ENCODE measurements around the gene MAMDC4.

Gene MAMDC4

DNA sequence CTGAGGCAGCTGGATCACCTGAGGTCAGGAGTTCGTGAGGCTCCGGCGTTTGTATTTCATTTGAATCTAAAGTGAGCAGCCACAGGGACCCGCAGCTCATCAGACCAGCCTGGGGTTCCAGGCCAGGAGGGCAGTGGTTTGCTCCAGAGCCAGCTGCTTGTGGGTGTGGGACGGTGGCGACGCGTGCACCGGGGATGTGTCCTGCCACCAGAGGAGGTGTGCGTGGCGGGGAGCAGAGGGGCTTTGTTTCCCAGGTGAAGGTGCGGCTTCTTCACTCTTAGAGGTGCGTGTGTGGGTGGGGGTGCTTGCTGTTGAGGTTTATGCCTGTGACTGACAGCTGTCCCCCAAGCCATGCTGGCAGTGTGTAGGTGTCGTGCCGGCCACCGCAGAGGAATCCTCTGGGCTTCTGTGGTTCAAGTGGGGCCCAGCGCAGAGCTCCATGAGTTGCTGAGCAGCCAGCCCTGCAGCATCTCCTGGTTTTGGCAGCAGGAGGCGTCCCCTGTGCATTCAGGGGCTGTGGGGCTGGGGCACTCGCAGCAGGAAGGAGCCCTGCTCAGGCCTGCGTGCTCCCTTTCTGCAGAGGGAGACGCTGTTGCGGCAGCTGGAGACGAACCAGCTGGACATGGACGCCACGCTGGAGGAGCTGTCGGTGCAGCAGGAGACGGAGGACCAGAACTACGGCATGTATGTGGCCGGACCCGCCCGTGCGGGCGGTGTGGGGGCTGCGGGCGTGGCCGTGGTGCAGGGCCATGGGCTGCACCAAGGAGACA, 16.8 kb upstream of the MAMDC4 start:
- TF ChIP-seq, protein P1, sequence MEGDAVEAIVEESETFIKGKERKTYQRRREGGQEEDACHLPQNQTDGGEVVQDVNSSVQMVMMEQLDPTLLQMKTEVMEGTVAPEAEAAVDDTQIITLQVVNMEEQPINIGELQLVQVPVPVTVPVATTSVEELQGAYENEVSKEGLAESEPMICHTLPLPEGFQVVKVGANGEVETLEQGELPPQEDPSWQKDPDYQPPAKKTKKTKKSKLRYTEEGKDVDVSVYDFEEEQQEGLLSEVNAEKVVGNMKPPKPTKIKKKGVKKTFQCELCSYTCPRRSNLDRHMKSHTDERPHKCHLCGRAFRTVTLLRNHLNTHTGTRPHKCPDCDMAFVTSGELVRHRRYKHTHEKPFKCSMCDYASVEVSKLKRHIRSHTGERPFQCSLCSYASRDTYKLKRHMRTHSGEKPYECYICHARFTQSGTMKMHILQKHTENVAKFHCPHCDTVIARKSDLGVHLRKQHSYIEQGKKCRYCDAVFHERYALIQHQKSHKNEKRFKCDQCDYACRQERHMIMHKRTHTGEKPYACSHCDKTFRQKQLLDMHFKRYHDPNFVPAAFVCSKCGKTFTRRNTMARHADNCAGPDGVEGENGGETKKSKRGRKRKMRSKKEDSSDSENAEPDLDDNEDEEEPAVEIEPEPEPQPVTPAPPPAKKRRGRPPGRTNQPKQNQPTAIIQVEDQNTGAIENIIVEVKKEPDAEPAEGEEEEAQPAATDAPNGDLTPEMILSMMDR (IDR thresholded peaks at IDR 0.05): no peak

DNA sequence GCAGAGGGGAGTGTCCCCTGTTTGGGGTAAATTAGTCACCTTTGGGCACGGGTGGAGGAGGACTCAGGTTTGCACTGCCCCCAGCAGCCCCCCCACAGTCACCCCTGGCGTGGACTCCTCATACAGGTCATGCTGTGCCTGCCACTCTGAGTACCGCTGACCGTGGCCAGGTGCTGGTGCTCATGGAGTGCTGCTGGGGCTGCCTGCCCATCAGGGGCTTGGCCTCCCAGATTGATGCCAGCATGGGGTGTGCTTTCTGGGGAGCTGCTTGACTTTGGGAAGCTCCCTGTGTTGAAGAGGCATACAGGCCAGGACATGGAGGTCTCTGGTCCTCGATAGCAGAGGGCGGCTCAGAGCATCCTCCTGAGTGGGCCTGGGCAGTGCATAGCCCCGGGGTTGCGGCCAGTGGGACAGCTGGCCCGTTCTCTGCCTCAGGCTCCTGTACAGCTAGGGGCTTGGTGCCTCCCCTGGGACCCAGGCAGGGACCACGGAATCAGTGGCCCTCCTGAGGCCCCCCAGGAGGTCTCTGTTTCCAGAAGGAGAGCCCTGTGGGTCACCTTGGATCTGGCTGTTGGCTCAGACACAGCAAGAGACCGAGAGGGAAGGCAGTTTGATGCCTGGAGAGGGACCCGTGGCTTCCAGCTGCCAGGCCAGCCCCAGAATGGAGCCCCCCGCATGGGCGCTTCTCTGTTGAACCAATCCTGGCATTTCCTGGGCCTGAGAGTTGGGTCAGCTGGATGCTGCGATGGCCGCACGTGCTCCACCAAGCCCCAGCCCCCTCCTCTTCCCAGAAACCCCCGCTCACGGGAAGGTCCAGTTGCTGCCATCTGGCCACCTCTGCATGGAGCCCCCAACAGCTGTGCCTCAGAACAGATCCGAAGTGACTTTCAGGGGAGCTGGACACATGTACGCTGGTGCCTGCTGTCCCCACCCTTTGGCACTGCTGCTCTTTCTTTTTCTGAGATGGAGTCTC, 15.9 kb upstream of the MAMDC4 start:
- TF ChIP-seq, protein P1 (IDR thresholded peaks at IDR 0.05): no peak

DNA sequence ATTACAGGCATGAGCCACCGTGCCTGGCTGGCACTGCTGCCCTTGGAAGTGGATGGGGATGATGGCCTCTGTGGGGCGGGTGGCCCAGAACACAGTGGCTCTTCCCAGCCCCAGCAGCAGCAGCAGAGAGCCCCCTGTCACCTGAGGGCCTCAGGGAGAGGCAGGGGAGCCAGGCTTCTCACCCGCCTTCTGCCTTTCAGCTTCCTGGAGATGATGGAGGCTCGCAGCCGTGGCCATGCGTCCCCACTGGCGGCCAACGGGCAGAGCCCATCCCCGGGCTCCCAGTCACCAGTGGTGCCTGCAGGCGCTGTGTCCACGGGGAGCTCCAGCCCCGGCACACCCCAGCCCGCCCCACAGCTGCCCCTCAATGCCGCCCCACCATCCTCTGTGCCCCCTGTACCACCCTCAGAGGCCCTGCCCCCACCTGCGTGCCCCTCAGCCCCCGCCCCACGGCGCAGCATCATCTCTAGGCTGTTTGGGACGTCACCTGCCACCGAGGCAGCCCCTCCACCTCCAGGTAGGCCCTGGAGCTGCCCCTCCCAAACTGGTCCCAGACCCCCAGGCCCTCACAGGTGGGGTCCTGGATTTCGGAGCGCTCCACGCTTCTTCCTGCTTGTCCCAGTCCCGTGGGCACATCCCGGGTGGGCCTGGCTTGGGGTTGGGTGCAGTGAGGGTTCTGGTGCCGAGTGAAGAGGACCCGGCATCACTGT, 14.8 kb upstream of the MAMDC4 start:
- TF ChIP-seq, protein P1 (IDR thresholded peaks at IDR 0.05): no peak

DNA sequence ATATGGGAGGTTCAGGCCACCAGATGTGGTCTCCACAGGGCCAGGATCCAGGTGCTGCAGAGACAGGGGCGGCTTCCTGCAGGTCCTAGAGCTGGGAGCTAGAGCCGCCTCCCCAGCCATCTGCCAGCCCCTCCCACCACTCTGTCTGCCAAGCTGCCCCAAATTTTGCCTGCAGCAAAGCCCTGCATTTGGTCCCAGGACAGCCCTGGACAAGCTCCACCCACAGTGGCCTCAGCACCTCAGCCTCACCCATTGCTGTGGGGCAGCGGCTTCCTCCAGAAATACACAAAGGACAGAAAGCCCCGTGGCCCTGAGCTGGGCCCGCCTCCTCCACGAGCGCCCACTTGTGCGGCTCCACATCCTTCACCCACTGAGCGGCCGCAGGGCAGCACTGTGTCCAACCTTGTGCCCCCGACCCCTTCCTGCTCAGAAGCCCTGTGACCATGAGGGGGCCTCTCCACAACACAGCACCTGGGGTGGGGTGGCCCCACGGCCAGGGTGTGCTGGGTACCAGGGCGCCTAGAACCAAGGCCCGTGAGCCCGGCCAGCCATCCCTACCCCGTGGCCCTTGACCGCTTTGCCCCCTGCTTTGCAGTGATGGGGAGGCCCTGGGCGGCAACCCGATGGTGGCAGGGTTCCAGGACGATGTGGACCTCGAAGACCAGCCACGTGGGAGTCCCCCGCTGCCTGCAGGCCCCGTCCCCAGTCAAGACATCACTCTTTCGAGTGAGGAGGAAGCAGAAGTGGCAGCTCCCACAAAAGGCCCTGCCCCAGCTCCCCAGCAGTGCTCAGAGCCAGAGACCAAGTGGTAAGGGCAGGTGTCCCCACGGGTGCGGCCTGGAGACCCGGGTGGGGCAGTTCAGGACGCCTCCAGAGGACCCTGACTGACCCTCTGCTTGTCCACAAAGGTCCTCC, 13.6 kb upstream of the MAMDC4 start:
- TF ChIP-seq, protein P1 (IDR thresholded peaks at IDR 0.05): no peak

DNA sequence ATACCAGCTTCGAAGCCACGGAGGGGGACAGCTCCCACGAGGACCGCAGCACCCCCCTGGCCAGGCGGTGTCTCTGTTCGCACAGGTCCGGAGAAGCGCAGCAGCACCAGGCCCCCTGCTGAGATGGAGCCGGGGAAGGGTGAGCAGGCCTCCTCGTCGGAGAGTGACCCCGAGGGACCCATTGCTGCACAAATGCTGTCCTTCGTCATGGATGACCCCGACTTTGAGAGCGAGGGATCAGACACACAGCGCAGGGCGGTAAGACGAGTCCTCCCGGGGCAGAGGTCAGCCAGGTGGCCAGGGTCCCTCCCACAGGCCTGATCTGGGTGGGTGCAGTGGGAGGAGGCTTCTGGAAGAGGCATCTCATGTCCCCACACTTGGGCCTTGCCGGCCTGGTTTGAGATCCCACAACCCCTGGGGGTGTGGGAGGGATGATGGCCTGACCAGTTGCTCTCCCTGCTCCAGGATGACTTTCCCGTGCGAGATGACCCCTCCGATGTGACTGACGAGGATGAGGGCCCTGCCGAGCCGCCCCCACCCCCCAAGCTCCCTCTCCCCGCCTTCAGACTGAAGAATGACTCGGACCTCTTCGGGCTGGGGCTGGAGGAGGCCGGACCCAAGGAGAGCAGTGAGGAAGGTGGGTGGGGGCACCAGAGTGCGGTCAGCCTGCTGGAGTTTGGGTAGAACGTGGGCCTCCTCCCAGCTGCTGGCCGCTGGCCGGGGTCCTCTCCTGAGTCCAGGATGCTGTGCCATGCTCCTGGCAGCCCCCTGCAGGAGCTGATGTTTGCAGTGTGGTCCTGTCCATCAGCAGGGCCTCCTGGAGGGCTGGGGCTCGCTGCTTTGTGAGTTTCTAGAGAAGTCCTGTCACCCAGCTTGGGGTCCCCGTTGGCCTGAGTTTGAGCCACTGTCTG, 12.7 kb upstream of the MAMDC4 start:
- TF ChIP-seq, protein P1 (IDR thresholded peaks at IDR 0.05): no peak

DNA sequence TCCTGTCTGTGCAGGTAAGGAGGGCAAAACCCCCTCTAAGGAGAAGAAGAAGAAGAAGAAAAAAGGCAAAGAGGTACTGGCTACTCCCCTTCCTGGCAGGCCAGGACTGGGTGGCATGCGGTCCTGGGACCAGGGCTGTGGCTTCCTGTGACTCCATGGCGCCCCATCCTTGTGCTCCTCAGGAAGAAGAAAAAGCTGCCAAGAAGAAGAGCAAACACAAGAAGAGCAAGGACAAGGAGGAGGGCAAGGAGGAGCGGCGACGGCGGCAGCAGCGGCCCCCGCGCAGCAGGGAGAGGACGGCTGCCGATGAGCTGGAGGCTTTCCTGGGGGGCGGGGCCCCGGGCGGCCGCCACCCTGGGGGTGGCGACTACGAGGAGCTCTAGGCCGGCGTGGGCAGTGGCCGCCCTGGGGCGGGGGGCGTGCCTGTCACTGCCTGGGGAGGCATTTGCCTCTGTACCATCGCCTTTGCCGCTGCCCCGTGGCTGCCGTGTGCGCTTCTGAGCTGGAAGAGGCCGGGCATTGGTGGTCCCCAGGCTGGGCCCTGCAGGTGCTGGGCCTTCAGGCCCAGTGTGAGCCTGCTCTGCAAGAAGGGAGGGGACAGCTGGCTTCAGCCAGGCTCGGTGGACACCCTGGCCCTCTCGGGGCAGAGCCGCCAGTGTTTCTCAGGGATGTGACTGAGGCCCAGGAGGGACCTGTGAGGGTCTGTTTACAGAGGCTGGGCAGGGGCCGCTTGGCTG, 11.8 kb upstream of the MAMDC4 start:
- TF ChIP-seq, protein P1 (IDR thresholded peaks at IDR 0.05): no peak
